ENCODE data around the gene IL36RN.

The IL36RN gene

GRCh38 chr2:113102133-113102532 lies 43.1 kb downstream of the IL36RN start:
- DNase-seq (ENCODE audit: low read depth): no peak

GRCh38 chr2:113103277-113103676 lies 44.3 kb downstream of the IL36RN start:
- DNase-seq (ENCODE audit: low read depth): no peak

GRCh38 chr2:113104054-113104611 lies 45.1 kb downstream of the IL36RN start:
- DNase-seq (ENCODE audit: low read depth): no peak

GRCh38 chr2:113105047-113105785 lies 46.2 kb downstream of the IL36RN start:
- peak; percentile 48 for DNase-seq (ENCODE audit: low read depth)

GRCh38 chr2:113111121-113111520 lies 52.1 kb downstream of the IL36RN start:
- no peak for DNase-seq (ENCODE audit: low read depth)

GRCh38 chr2:113111823-113112287 lies 52.9 kb downstream of the IL36RN start:
- DNase-seq (ENCODE audit: low read depth): no peak

GRCh38 chr2:113112441-113112840 lies 53.4 kb downstream of the IL36RN start:
- no peak for DNase-seq (ENCODE audit: low read depth)

- no peak for DNase-seq (ENCODE audit: low read depth)
Measured at GRCh38 chr2:113112871-113113270, 53.9 kb downstream of the IL36RN start.

GRCh38 chr2:113113807-113114206 lies 54.8 kb downstream of the IL36RN start:
- DNase-seq (ENCODE audit: low read depth): no peak

All from stromal cell of bone marrow (primary cell).